Activated T-cell treated with anti-CD3 and anti-CD28 coated beads for 24 hours (primary cell): ENCODE results near the gene DCLRE1C.
"Not testable (repeated sequence)": the region's sequence is repeated elsewhere in the genome, so short reads cannot be mapped to it uniquely, and the experiment has no call there.

Source experiments
- DNase-seq: peaks from one replicate; pipeline ENCODE4 v3.0.0-alpha.2; 2020; ENCODE audit warnings: low read depth

Gene DCLRE1C

DNA sequence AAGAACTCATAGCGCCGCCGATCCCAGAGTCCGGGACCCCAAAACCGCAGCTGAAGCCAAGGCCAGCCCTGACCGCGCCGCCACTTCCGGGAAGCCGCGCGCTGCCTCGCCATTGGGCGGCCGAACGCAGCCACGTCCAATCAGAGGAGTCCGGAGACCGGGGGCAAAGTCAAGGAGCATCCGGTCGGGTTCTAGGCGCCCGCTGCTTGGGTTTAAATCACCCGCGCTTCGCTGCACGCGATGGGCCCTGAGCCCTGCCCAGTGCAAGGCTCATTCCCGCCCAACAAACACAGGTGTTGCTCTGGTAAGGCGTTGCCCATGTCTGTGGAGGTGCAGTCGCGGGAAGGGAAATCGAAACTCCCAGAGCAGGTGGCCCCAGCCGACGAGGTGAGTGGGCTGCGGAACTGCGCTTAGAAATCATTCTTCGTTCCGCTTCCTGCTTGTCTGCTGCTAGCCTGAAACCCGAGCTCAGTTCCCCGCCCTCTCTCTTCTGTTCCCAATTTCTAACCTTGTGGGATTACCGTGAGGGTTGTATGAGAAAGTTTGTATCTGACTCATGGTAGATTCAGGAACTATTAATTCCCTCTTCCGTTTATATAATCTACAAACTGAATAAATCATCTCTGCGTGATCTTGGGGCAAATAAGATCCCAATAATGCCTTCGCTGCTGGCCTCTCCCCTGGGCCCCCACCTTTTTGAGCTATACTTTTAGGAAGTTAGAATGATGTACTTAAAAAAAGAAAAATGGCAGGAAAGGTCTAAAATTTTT lies at the start of gene DCLRE1C:
Gene DCLRE1C (minus strand): TSS at position 96 of the 770 bp plus-strand sequence. CDS start 86 bp downstream, at position 10.
- peak; percentile 79 for DNase-seq

- DNase-seq: no peak
Measured at GRCh38 chr10:14995964-14996565, 42.2 kb upstream of the DCLRE1C start.

DNA sequence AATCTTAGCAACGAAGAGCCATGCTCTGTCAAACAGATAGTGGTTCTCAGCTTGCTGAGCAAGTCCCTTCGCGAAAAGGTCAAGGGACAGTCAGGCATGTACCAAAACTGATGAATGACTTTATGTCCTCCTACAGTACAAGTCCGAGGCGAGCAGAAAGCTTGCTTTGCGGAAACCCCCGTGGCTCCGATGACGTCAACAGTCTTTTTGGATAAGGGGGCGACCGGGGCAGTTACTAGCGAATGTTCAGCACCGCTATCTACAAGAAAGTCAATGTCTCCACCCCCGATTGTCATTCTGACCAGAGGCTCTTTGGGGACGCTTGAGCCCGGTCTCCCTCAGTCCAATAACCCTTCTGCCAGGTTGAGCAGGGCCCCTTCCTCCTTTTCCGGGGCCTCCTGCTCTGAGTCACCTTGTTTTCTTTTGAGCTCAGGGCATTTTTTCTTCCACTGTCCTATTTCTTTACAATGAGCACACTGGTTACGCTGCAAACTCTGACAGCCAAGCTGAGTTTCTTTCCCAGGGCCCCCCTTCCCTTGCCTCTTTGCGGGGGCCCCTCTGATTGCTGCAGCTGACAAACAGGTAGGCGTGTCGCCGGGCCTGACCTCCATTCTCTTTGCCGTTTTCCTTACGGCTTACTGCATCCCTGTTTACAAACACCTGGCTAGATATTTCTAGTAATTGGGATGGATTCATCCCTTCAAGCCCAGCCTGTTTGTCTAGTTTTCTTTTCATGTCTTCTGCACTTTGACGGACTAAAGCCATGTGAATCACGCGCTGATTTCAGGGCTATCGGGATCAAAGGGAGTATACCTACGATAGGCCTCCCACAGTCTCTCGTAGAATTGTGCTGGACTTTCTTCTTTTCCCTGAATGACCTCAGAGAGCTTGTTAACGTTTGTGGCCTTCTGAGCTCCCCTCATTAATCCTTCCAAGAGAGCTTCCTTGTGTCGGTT lies 39.9 kb upstream of the DCLRE1C start:
- not testable (repeated sequence) for DNase-seq

GRCh38 chr10:14992336-14992735 lies 38.4 kb upstream of the DCLRE1C start:
- DNase-seq: not testable (repeated sequence)

DNA sequence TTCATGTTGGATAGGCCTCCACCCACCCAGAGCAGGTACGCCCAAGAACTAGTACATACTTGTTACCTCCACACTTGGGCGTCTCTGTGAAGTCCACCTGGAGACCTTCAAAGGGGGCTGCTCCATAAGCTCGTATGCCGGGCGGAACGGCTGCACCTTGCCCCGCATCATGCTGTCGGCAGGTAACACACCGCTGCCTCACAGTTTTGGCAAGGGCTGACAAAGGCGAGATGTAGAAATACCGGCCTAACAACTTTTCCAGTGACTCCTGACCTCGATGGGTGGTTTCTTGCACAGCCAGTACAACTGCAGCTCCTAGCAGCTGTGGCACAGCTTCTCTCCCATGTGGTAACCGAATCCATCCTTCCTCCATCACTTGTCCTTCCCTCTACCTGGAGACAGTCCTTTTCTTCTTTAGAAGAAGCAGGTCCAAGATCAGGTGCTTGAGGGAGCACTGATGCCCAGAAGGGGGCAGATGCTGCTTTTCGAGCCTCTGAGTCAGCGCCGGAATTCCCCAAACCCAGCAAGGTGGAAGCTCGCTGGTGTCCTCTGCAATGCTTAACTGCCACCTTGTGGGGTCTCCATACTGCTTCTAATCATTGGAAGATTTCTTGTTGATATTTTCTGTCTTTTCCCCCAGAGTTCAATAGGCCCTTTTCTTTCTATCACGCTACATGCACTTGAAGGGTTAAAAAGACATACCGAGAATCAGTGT lies 37.3 kb upstream of the DCLRE1C start:
- peak; percentile 48 for DNase-seq

- DNase-seq: not testable (repeated sequence)
Measured at GRCh38 chr10:14989552-14989951, 35.7 kb upstream of the DCLRE1C start.

- DNase-seq: no peak
Measured at GRCh38 chr10:14982744-14983143, 28.8 kb upstream of the DCLRE1C start.

GRCh38 chr10:14975672-14976273 lies 21.9 kb upstream of the DCLRE1C start:
- no peak for DNase-seq

GRCh38 chr10:14974153-14974998 lies 20.5 kb upstream of the DCLRE1C start:
- not testable (repeated sequence) for DNase-seq

DNA sequence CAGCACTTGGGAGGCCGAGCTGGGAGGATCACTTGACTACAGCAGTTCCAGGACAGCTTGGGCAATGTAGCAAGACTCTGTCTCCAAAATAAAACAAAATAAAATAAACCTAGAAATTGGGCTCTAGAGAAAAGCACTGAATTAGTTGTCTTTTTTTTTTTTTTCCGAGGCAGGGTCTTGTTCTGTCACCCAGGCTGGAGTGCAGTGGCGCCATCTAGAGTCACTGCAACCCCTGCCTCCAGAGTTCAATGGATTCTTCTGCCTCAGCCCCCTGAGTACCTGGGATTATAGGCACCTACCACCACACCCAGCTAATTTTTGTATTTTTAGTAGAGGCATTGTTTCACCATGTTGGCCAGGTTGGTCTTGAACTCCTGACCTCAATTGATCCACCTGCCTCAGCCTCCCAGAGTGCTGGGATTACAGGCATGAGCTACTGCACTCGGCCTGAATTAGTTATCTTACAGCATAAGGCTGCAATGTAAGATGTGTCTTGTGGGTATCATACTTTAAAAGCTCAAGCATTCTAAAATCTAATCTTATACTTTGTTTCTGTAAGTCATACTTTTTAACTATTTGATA lies 18.1 kb upstream of the DCLRE1C start:
- peak; percentile 22 for DNase-seq

DNA sequence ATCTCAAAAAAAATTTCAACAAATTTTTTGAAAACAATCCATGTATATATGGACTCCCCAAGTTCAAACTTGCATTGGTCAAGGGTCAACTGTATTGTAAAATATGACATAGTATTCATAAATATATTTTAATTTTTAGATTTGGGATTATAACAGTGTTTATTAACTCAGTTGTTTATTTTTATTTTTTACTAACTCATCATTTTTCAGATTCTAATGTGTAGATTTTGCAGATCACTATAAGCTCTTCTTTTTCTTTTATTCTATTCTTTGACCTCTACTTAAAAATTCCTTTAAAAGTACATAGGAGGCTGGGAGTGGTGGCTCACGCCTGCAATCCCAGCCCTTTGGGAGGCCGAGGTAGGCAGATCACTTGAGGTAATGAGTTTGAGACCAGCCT lies 14.0 kb upstream of the DCLRE1C start:
- DNase-seq: no peak

DNA sequence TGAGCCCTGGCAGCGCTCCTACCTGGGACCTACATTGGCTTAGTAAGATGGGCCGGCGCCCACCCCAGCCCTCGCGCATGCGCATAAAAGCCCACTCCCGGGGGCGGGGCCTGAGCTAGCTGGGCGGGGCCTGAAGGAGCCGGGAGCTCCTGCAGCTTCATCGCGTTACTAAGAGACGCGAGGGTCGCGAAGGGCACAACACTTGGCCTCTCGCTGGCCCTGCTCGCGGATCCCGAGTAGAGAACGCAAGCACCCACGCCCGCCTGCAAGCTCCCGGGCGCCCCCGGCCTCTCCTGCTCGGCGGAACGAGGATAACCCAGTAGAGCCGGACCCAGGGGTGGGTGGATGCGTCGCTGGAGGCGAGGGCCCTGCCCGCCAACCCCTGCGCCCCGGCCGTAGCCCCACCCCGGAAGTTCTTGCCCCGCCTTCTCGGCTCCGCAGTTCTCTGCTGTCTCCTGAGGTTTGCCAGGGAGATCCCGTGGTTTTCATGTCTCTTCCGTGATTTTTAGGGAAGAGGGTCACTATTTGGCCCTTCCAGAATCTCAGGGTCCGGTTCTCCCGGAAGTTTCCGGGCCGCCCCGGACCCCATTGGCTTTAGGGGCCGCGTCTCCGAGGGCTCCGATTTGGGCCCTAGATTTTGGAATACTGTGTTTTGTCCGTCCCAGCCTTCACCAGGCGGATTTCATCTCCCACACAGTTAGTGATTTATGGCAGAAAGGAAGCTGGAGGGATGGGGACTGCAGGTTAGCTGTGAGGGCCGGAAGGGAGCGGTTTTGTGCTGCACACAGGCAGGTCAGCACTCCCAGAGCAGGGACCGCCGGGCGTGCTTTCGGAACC lies 5.5 kb upstream of the DCLRE1C start, which contains the start of gene MEIG1:
Gene MEIG1 (plus strand): TSS at position 168 of the 837 bp plus-strand sequence. CDS start 7,081 bp downstream, outside the sequence.
- peak; percentile 93 for DNase-seq

- DNase-seq: no peak
Measured at GRCh38 chr10:14958872-14959220, 5.0 kb upstream of the DCLRE1C start.

DNA sequence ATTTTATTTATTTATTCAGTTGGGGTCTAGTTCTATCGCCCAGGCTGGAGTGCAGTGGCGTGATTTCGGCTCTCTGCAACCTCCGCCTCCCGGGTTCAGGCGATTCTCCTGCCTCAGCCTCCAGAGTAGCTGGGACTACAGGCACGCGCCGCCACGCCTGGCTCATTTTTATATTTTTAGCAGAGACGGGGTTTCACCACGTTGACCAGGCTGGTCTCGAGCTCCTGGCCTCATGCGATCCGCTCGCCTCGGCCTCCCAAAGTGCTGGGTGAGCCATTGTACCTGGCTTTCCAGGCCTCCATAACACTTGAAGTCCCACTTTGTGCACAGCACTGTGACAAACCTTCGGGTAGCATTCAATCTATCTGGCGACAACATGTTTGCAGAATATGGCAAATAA lies 1.0 kb upstream of the DCLRE1C start:
- DNase-seq: no peak

DNA sequence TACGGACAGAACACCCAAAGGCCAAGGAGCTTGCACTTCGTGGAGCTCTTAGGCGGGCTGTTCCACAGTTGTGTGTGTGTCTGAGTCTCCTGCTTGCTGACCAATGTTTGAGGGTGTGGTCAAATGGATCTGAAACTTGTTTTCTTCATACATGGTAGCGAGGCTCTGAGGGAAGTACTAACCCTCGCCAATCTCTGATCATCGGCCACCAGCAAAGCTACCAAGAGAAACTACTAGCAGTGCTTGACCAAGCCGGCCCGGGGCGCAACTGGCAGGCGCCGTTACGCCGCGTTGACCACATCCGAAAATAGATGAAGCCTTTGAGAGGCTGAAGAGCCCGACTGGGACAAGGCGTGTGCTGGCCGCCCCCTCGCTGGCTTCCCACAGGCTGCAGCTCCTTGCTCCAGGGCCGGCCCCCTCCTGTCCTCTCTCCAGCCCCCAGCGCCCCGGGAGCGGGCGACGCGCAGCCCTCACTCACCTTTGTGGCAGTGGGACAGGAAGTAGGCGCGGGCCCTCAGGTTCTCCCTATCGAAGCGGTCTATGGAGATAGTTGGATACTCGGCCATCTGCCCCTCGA lies 384 bp downstream of the DCLRE1C start:
- no peak for DNase-seq

DNA sequence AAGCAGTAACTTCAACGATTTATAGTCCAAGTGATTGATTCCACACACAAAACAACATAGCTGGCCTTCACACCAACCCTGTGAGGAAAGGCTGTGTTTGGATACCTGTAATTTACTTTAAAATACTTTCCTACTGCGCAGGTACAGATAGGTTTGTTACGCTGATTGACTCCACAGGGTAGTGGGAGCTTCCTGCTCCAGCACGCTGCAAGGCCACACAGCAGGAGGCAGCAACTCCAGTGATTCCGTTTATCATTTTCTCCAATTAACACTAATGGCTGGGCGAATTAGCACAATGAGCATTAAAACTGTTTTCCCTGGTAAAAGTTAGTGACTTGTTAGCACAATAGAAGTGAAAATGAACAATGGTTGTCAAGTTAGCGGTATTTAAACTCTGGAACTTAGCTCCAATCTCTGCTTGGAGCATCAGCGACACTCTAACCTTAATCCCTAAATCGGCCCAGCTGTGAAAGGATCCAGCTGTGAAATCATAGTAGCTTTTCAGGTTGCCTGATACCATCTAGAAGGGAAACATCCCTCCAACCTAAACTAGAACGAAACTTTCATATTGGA lies 959 bp downstream of the DCLRE1C start:
- no peak for DNase-seq

DNA sequence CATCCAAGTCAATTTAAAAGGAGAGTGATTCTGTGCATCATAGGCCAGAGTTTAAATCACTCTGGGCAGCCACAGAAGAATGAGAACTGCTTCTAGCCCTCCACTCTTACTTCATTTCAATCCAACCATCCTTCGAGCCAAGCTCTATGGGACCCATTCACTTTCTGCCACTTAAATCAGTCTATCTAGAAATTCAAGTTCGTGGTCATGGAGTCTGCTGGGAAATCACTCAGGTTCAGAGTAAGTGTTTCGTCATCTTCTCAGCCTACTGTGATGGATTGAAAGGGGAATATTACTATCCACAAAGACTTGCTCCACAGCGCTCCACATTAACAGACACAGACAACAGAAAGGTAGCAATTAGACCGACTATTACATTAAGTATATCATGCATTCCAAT lies 4.6 kb downstream of the DCLRE1C start:
- no peak for DNase-seq

DNA sequence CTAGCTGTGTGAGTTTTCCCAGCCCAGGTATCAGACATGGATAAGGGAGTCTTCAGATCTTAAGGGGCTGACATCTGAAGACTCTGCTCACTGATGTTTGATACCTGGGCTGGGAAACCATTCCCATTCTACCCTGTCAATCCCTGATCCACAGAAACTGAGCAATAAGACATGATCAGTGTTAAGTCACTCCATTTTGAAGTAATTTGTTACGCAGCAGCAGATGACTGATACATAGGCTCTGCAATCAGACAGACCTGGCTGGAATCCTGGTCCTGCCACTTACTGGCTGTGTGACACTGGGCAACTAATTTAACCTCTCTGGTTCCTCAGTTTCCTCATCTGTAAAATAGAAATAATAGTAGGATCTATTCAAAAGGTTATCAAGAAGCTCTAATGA lies 6.6 kb downstream of the DCLRE1C start:
- no peak for DNase-seq
